ENCODE results near the gene DESI2. TPM values are rescaled to one million over a fixed set of nuclear protein-coding genes. Genes with fewer than 3 reads are reported as not detected.

The DESI2 gene
- total RNA-seq, 1 donor from 2014 or later, result 49.2 TPM

DNA sequence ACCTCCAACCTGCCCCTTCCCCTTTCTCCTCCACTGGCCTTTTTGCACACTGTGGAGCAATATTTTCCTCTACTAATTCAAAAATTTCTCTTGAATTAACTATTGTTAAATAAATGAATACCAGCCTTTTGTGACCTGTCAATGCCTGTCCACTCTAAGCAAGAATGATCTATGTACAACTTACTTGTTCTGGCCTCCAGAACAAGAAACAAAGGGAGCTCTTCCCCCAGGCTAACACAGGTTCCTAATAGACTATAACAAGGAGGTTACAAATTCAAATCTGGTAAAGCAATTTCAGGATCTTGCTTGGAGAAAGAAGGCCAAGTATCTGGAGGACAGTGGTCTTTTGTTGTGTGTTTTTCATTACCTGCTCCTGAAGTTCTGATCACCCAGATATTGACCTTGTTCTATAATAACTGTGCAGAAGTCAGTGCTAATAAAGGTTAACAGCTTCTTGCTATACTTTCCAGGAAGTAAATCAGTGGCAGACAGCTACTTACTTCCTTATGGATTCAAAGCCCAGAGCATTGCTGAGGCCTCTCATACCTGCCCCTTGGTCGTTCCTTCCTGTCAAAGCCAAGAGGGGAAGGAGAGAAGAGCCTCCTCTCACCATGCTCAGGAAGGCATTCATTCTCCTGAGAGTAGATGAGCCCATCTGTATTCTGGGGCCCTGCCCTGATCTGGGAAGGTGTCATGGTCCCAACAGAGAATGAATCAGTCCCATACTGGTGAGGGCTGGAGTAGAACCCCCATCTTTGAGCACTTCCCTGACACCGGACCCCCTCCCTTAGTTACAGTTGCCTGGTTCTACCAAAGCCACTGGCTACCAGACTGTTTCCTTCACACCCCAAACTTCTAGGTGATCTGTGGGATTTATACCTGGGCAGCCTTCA is 56.8 kb downstream of the DESI2 start:
- DNase-seq (ENCODE audit: low read depth) (no peak), FAIRE-seq (no peak)
- TF ChIP-seq, protein P1, sequence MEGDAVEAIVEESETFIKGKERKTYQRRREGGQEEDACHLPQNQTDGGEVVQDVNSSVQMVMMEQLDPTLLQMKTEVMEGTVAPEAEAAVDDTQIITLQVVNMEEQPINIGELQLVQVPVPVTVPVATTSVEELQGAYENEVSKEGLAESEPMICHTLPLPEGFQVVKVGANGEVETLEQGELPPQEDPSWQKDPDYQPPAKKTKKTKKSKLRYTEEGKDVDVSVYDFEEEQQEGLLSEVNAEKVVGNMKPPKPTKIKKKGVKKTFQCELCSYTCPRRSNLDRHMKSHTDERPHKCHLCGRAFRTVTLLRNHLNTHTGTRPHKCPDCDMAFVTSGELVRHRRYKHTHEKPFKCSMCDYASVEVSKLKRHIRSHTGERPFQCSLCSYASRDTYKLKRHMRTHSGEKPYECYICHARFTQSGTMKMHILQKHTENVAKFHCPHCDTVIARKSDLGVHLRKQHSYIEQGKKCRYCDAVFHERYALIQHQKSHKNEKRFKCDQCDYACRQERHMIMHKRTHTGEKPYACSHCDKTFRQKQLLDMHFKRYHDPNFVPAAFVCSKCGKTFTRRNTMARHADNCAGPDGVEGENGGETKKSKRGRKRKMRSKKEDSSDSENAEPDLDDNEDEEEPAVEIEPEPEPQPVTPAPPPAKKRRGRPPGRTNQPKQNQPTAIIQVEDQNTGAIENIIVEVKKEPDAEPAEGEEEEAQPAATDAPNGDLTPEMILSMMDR (IDR thresholded peaks at IDR 0.05; ENCODE audit: insufficient read depth, low read depth, low read length), result no peak
- TF ChIP-seq EZH2 (IDR thresholded peaks at IDR 0.05; ENCODE audit: insufficient read depth, low read length), result no peak
- H2AFZ ChIP-seq (ENCODE audit: low read depth, low read length), result no peak overlapping the region
- H3K36me3 Mint-ChIP-seq (ENCODE audit: low read depth, unreplicated experiment), result peaks cover 9% of the 10 kb centered on the region
- no peaks in the 10 kb centered on the region for H3K4me1 Mint-ChIP-seq (ENCODE audit: low read depth, unreplicated experiment)
- no peaks in the 10 kb centered on the region for H3K4me1 ChIP-seq (ENCODE audit: insufficient read depth, low read length)
- no peaks in the 10 kb centered on the region for H3K27me3 Mint-ChIP-seq (ENCODE audit: low read depth, unreplicated experiment)
- H4K20me1 ChIP-seq (ENCODE audit: insufficient read depth, low read length), result no peaks in the 10 kb centered on the region
- H3K9me3 ChIP-seq (ENCODE audit: insufficient read depth, low read depth, low read length), result no peaks in the 10 kb centered on the region
- H3K27me3 ChIP-seq (ENCODE audit: insufficient read depth, low read length), result no peaks in the 10 kb centered on the region
- H3K36me3 ChIP-seq (ENCODE audit: insufficient read depth, low read length), result peaks cover 6% of the 10 kb centered on the region
- no peaks in the 10 kb centered on the region for H3K9me3 Mint-ChIP-seq (ENCODE audit: unreplicated experiment)
- no peak overlapping the region for H3K9ac ChIP-seq (ENCODE audit: low read length)
- no peak overlapping the region for H3K27ac Mint-ChIP-seq (ENCODE audit: unreplicated experiment)
- no peak overlapping the region for H3K4me3 ChIP-seq (ENCODE audit: insufficient read depth, low read depth, low read length)
- no peak overlapping the region for H3K4me2 ChIP-seq (ENCODE audit: low read length)
- H3K27ac ChIP-seq (ENCODE audit: low read depth, low read length), result no peak overlapping the region
- H3K4me3 Mint-ChIP-seq (ENCODE audit: unreplicated experiment), result no peak overlapping the region
- H3K79me2 ChIP-seq (ENCODE audit: insufficient read depth, low read length), result no peaks in the 10 kb centered on the region

DNA sequence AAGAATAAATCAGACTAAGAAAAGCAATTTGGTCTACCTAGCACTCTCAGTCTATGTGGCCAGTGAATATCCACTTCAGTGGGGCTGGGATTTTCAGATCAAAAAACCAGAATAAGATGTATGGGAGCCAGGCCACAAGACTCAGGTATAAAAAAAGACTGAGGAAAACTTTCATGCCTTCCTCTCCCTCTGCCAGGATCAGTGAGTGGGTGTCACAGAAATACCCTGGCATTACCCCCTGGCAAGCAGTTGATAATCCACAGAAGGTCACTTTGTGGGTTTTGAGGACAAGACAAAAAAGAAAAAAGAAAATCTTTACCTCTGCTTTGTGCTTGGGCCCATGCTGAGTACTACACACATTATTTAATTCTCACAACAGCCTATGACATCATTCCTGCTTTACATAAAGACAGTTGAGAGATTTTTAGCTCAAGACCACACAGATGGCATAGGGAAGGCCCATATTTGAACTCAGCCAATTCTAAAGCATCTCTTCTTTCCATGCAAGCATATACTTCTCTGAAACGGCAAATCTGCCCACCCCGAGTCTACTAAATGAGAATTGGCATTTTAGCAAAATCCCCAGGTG is 57.6 kb downstream of the DESI2 start:
- TF ChIP-seq, protein P1 (IDR thresholded peaks at IDR 0.05; ENCODE audit: insufficient read depth, low read depth, low read length), result no peak
- no peak for TF ChIP-seq EZH2 (IDR thresholded peaks at IDR 0.05; ENCODE audit: insufficient read depth, low read length)
- Histone ChIP-seq H3K9me3 (ENCODE audit: insufficient read depth, low read depth, low read length) (no peaks in the 10 kb centered on the region), H3K4me1 (ENCODE audit: insufficient read depth, low read length) (no peaks in the 10 kb centered on the region), H3K27me3 (ENCODE audit: insufficient read depth, low read length) (no peaks in the 10 kb centered on the region), H3K4me3 (ENCODE audit: insufficient read depth, low read depth, low read length) (no peak overlapping the region), H3K27ac (ENCODE audit: low read depth, low read length) (no peak overlapping the region), H3K79me2 (ENCODE audit: insufficient read depth, low read length) (no peaks in the 10 kb centered on the region), H3K9ac (ENCODE audit: low read length) (no peak overlapping the region), H3K36me3 (ENCODE audit: insufficient read depth, low read length) (peaks cover 6% of the 10 kb centered on the region), H4K20me1 (ENCODE audit: insufficient read depth, low read length) (no peaks in the 10 kb centered on the region), H2AFZ (ENCODE audit: low read depth, low read length) (no peak overlapping the region), H3K4me2 (ENCODE audit: low read length) (no peak overlapping the region)
- Mint-ChIP-seq H3K4me3 (ENCODE audit: unreplicated experiment) (no peak overlapping the region), H3K9me3 (ENCODE audit: unreplicated experiment) (no peaks in the 10 kb centered on the region), H3K27me3 (ENCODE audit: low read depth, unreplicated experiment) (no peaks in the 10 kb centered on the region), H3K36me3 (ENCODE audit: low read depth, unreplicated experiment) (peaks cover 4% of the 10 kb centered on the region), H3K4me1 (ENCODE audit: low read depth, unreplicated experiment) (no peaks in the 10 kb centered on the region), H3K27ac (ENCODE audit: unreplicated experiment) (no peak overlapping the region)
- FAIRE-seq (no peak), DNase-seq (ENCODE audit: low read depth) (no peak)

DNA sequence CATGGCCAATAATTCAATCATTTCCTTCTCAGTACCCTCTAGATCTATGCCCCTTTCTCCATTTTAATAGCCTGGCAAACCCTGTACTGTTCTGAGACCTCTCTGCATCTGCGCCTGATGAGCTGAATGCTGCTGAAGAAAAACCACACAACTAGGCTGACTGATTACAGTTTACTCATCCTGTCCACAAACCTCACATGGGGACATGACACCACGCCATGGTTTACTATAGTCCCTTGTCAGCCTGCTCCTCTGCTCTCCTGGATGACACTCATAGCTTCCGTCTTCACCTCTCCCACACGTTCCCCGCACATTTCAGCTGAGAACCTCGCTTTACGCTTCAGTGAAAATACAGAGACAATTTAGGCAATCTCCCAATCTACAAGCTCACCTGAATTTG is 59.7 kb downstream of the DESI2 start:
- H2AFZ ChIP-seq (ENCODE audit: low read depth, low read length), result no peak overlapping the region
- Mint-ChIP-seq H3K36me3 (ENCODE audit: low read depth, unreplicated experiment) (no peaks in the 10 kb centered on the region), H3K9me3 (ENCODE audit: unreplicated experiment) (no peaks in the 10 kb centered on the region), H3K27ac (ENCODE audit: unreplicated experiment) (no peak overlapping the region), H3K27me3 (ENCODE audit: low read depth, unreplicated experiment) (no peaks in the 10 kb centered on the region), H3K4me1 (ENCODE audit: low read depth, unreplicated experiment) (no peaks in the 10 kb centered on the region), H3K4me3 (ENCODE audit: unreplicated experiment) (no peak overlapping the region)
- FAIRE-seq (no peak), DNase-seq (ENCODE audit: low read depth) (no peak)
- no peaks in the 10 kb centered on the region for H3K9me3 ChIP-seq (ENCODE audit: insufficient read depth, low read depth, low read length)
- no peaks in the 10 kb centered on the region for H3K4me1 ChIP-seq (ENCODE audit: insufficient read depth, low read length)
- H3K4me3 ChIP-seq (ENCODE audit: insufficient read depth, low read depth, low read length), result no peak overlapping the region
- TF ChIP-seq, protein P1 (IDR thresholded peaks at IDR 0.05; ENCODE audit: insufficient read depth, low read depth, low read length), result no peak
- no peak for TF ChIP-seq EZH2 (IDR thresholded peaks at IDR 0.05; ENCODE audit: insufficient read depth, low read length)
- no peaks in the 10 kb centered on the region for H3K36me3 ChIP-seq (ENCODE audit: insufficient read depth, low read length)
- no peaks in the 10 kb centered on the region for H4K20me1 ChIP-seq (ENCODE audit: insufficient read depth, low read length)
- no peak overlapping the region for H3K4me2 ChIP-seq (ENCODE audit: low read length)
- H3K9ac ChIP-seq (ENCODE audit: low read length), result no peak overlapping the region
- H3K27me3 ChIP-seq (ENCODE audit: insufficient read depth, low read length), result no peaks in the 10 kb centered on the region
- no peaks in the 10 kb centered on the region for H3K79me2 ChIP-seq (ENCODE audit: insufficient read depth, low read length)
- H3K27ac ChIP-seq (ENCODE audit: low read depth, low read length), result no peak overlapping the region
